Suprapubic skin (tissue), 3 donors: Measurements from ENCODE around the gene CAMTA1.

Experiments used
- CTCF ChIP-seq, 2 donors: fragments of 200-600 bp in 1 of 2; fragments of 450-650 bp in 1 of 2; sonication (generic) in 1 of 2; IDR thresholded peaks; one replicate each; pipeline ENCODE4 v1.5.1; 2016 to 2019; ENCODE audit warnings: antibody characterized with exemption in 2 of 2, mild to moderate bottlenecking in 1 of 2, moderate library complexity in 1 of 2
- EP300 ChIP-seq: sonication (generic); formaldehyde crosslinking; IDR thresholded peaks from one replicate; pipeline ENCODE4 v1.6.1; 2017; ENCODE audit warnings: antibody characterized with exemption
- POLR2A ChIP-seq, 2 donors: fragments of 450-650 bp; IDR thresholded peaks; one replicate each; pipeline ENCODE4 v1.6.1; 2017; ENCODE audit warnings: antibody characterized with exemption in 2 of 2, mild to moderate bottlenecking in 2 of 2, moderate library complexity in 2 of 2

- TF ChIP-seq CTCF (IDR thresholded peaks at IDR 0.05), result no peak
- no peak for TF ChIP-seq POLR2A (IDR thresholded peaks at IDR 0.05)
- no peak for TF ChIP-seq EP300
These were observed 156.5 kb downstream of the CAMTA1 start for GRCh38 chr1:6941786-6942185.
